HG03575 (cell line): ENCODE data around the gene UBE3B.

Experiments
- ATAC-seq: cut with Tn5 transposase; IDR thresholded peaks from one replicate; pipeline ENCODE4 v1.9.1; 2021; ENCODE audit not compliant: unreplicated experiment, insufficient number of reproducible peaks, low FRiP score; ENCODE audit errors: extremely low read depth

UBE3B gene

GRCh38 chr12:109489016-109489954, 11.9 kb downstream of the UBE3B start:
- ATAC-seq = no peak

- ATAC-seq = no peak
Observed at GRCh38 chr12:109489955-109490565, 12.6 kb downstream of the UBE3B start.

- no peak for ATAC-seq
Observed at GRCh38 chr12:109491671-109492070, 14.2 kb downstream of the UBE3B start.

GRCh38 chr12:109492371-109492770, 14.9 kb downstream of the UBE3B start:
- no peak for ATAC-seq

GRCh38 chr12:109493090-109493489, 15.7 kb downstream of the UBE3B start:
- ATAC-seq = no peak

- ATAC-seq = no peak
Observed at GRCh38 chr12:109493938-109494337, 16.5 kb downstream of the UBE3B start.

GRCh38 chr12:109494348-109494881, 17.0 kb downstream of the UBE3B start:
- ATAC-seq = no peak

- ATAC-seq = no peak
Observed at GRCh38 chr12:109495012-109495411, 17.6 kb downstream of the UBE3B start.

GRCh38 chr12:109496306-109496705, 18.9 kb downstream of the UBE3B start:
- ATAC-seq = no peak

GRCh38 chr12:109497675-109498074, 20.2 kb downstream of the UBE3B start:
- ATAC-seq = no peak

- no peak for ATAC-seq
Observed at GRCh38 chr12:109500406-109501185, 23.2 kb downstream of the UBE3B start.

GRCh38 chr12:109501299-109501698, 23.9 kb downstream of the UBE3B start:
- no peak for ATAC-seq

GRCh38 chr12:109502332-109502731, 24.9 kb downstream of the UBE3B start:
- no peak for ATAC-seq

GRCh38 chr12:109503611-109504010, 26.2 kb downstream of the UBE3B start:
- no peak for ATAC-seq

- ATAC-seq = no peak
Observed at GRCh38 chr12:109504068-109504467, 26.6 kb downstream of the UBE3B start.

- no peak for ATAC-seq
Observed at GRCh38 chr12:109510196-109510595, 32.8 kb downstream of the UBE3B start.

- ATAC-seq = no peak
Observed at GRCh38 chr12:109512608-109513007, 35.2 kb downstream of the UBE3B start.

- no peak for ATAC-seq
Observed at GRCh38 chr12:109513051-109513450, 35.6 kb downstream of the UBE3B start.

GRCh38 chr12:109513977-109514376, 36.5 kb downstream of the UBE3B start:
- no peak for ATAC-seq
